Measurements from ENCODE around the gene SPARCL1. TPM values are rescaled to one million over a fixed set of nuclear protein-coding genes. Genes with fewer than 3 reads are reported as not detected.

The SPARCL1 gene
- total RNA-seq, 1 donor from 2014 or later = not detected

- H3K4me3 ChIP-seq (ENCODE audit: low read depth, low read length) = no peak overlapping the region
- no peak for TF ChIP-seq CTCF (conservative IDR thresholded peaks at IDR 0.05; ENCODE audit: low read depth, low read length)
- no peak for DNase-seq (ENCODE audit: low read depth)
Observed at GRCh38 chr4:87521757-87522374, 7.3 kb downstream of the SPARCL1 start.

- H3K4me3 ChIP-seq (ENCODE audit: low read depth, low read length) = no peak overlapping the region
- no peak for DNase-seq (ENCODE audit: low read depth)
- no peak for TF ChIP-seq CTCF (conservative IDR thresholded peaks at IDR 0.05; ENCODE audit: low read depth, low read length)
Observed at GRCh38 chr4:87521319-87521718, 7.9 kb downstream of the SPARCL1 start.

GRCh38 chr4:87517621-87518020 is 11.6 kb downstream of the SPARCL1 start:
- no peak for TF ChIP-seq CTCF (conservative IDR thresholded peaks at IDR 0.05; ENCODE audit: low read depth, low read length)
- no peak for DNase-seq (ENCODE audit: low read depth)
- H3K4me3 ChIP-seq (ENCODE audit: low read depth, low read length) = no peak overlapping the region

- H3K4me3 ChIP-seq (ENCODE audit: low read depth, low read length) = no peak overlapping the region
- DNase-seq (ENCODE audit: low read depth) = no peak
- no peak for TF ChIP-seq CTCF (conservative IDR thresholded peaks at IDR 0.05; ENCODE audit: low read depth, low read length)
Observed at GRCh38 chr4:87516683-87517082, 12.5 kb downstream of the SPARCL1 start.

- no peak for DNase-seq (ENCODE audit: low read depth)
- no peak overlapping the region for H3K4me3 ChIP-seq (ENCODE audit: low read depth, low read length)
- no peak for TF ChIP-seq CTCF (conservative IDR thresholded peaks at IDR 0.05; ENCODE audit: low read depth, low read length)
Observed at GRCh38 chr4:87512400-87512799, 16.8 kb downstream of the SPARCL1 start.

- TF ChIP-seq CTCF (conservative IDR thresholded peaks at IDR 0.05; ENCODE audit: low read depth, low read length) = no peak
- no peak overlapping the region for H3K4me3 ChIP-seq (ENCODE audit: low read depth, low read length)
- DNase-seq (ENCODE audit: low read depth) = no peak
Observed at GRCh38 chr4:87511500-87511899, 17.7 kb downstream of the SPARCL1 start.

- TF ChIP-seq CTCF (conservative IDR thresholded peaks at IDR 0.05; ENCODE audit: low read depth, low read length) = no peak
- no peak overlapping the region for H3K4me3 ChIP-seq (ENCODE audit: low read depth, low read length)
- no peak for DNase-seq (ENCODE audit: low read depth)
Observed at GRCh38 chr4:87510747-87511146, 18.4 kb downstream of the SPARCL1 start.
